Mesenchymal stem cell (in vitro differentiated cells and primary cell): Measurements from ENCODE around the gene COPA.
A peak's percentile ranks its signal among the peaks of the same experiment; 100 is the strongest.

Experiments used
- DNase-seq: peaks from one replicate; pipeline ENCODE4 v3.0.0-alpha.2; 2013
- H2AFZ ChIP-seq: one replicate; pipeline ENCODE4 v1.6.1; 2013; ENCODE audit warnings: low read depth, mild to moderate bottlenecking, control low read depth, inconsistent platforms, low read length, moderate library complexity
- H2AK5ac ChIP-seq: 2 replicates; pipeline ENCODE4 v1.6.1; 2013; ENCODE audit warnings: low read length, moderate library complexity, mild to moderate bottlenecking, inconsistent platforms; ENCODE audit not compliant: severe bottlenecking
- H2BK120ac ChIP-seq: one replicate; pipeline ENCODE4 v1.6.1; 2013; ENCODE audit warnings: low read depth, mild to moderate bottlenecking, inconsistent platforms, low read length, moderate library complexity
- H2BK12ac ChIP-seq, 2 experiments: one replicate each; pipeline ENCODE4 v1.6.1; 2013; ENCODE audit warnings: inconsistent platforms in 2 of 2, low read length in 2 of 2, mild to moderate bottlenecking in 2 of 2, moderate library complexity in 2 of 2, control low read depth in 1 of 2
- H2BK15ac ChIP-seq: one replicate; pipeline ENCODE4 v1.6.1; 2013; ENCODE audit warnings: mild to moderate bottlenecking, low read depth, inconsistent platforms; ENCODE audit not compliant: poor library complexity, severe bottlenecking
- H2BK5ac ChIP-seq: 2 replicates; pipeline ENCODE4 v1.6.1; 2013; ENCODE audit warnings: low read depth, mild to moderate bottlenecking, low read length, control low read depth, inconsistent platforms; ENCODE audit not compliant: poor library complexity, severe bottlenecking
- H3K14ac ChIP-seq, 2 experiments: one replicate each; pipeline ENCODE4 v1.6.1; 2013; ENCODE audit warnings: inconsistent platforms in 2 of 2, low read length in 2 of 2, control low read depth in 1 of 2, mild to moderate bottlenecking in 1 of 2, moderate library complexity in 1 of 2
- H3K18ac ChIP-seq, 2 experiments: one replicate each; pipeline ENCODE4 v1.6.1; 2013; ENCODE audit warnings: inconsistent platforms in 2 of 2, low read length in 2 of 2, control low read depth in 1 of 2, low read depth in 1 of 2, mild to moderate bottlenecking in 1 of 2
- H3K23ac ChIP-seq, 2 experiments: one replicate each; pipeline ENCODE4 v1.6.1; 2013; ENCODE audit warnings: inconsistent platforms in 2 of 2, low read length in 2 of 2, mild to moderate bottlenecking in 2 of 2, moderate library complexity in 2 of 2, control low read depth in 1 of 2
- H3K27ac ChIP-seq: 2 replicates; pipeline ENCODE4 v1.5.1; 2013; ENCODE audit warnings: mild to moderate bottlenecking, moderate library complexity, low read length, control low read depth, inconsistent platforms; ENCODE audit not compliant: poor library complexity, severe bottlenecking
- H3K27me3 ChIP-seq, 2 experiments: 2 replicates each; pipeline versions ENCODE4 v1.6.1 to v1.7.0; 2013; ENCODE audit warnings: low read length in 2 of 2, mild to moderate bottlenecking in 2 of 2, moderate library complexity in 2 of 2, control low read depth in 1 of 2, inconsistent platforms in 1 of 2; ENCODE audit not compliant: control insufficient read depth in 1 of 2, insufficient read depth in 1 of 2
- H3K36me3 ChIP-seq, 2 experiments: 2 replicates each; pipeline versions ENCODE4 v1.6.1 to v1.7.0; 2013; ENCODE audit warnings: low read length in 2 of 2, control low read depth in 1 of 2, inconsistent platforms in 1 of 2, low read depth in 1 of 2, mild to moderate bottlenecking in 1 of 2; ENCODE audit not compliant: insufficient read depth in 2 of 2, control insufficient read depth in 1 of 2
- H3K4ac ChIP-seq, 2 experiments: one replicate each; pipeline ENCODE4 v1.6.1; 2013; ENCODE audit warnings: inconsistent platforms in 2 of 2, low read length in 2 of 2, mild to moderate bottlenecking in 2 of 2, moderate library complexity in 2 of 2, control low read depth in 1 of 2, low read depth in 1 of 2
- H3K4me1 ChIP-seq: 2 replicates; pipeline ENCODE4 v1.6.1; 2013; ENCODE audit warnings: low read depth, low read length, control low read depth; ENCODE audit not compliant: control insufficient read depth, insufficient read depth
- H3K4me2 ChIP-seq: 2 replicates; pipeline ENCODE4 v1.6.1; 2013; ENCODE audit warnings: low read length, mild to moderate bottlenecking, inconsistent platforms; ENCODE audit not compliant: poor library complexity, severe bottlenecking
- H3K4me3 ChIP-seq, 2 experiments: 2 replicates each; pipeline versions ENCODE4 v1.5.1 to v1.7.0; 2013; ENCODE audit warnings: low read length in 2 of 2, mild to moderate bottlenecking in 2 of 2, control low read depth in 1 of 2, low read depth in 1 of 2; ENCODE audit not compliant: insufficient read depth in 1 of 2
- H3K79me1 ChIP-seq: replicated peaks from 2 replicates; pipeline ENCODE4 v1.6.1; 2013; ENCODE audit warnings: mild to moderate bottlenecking, control low read depth, low read length, inconsistent platforms; ENCODE audit not compliant: poor library complexity, severe bottlenecking
- H3K9ac ChIP-seq: 2 replicates; pipeline ENCODE4 v1.7.0; 2013; ENCODE audit warnings: mild to moderate bottlenecking, low read length, moderate library complexity
- H3K9me3 ChIP-seq: 2 replicates; pipeline ENCODE4 v1.7.0; 2013; ENCODE audit warnings: mild to moderate bottlenecking, low read length; ENCODE audit not compliant: control insufficient read depth
- H4K8ac ChIP-seq: one replicate; pipeline ENCODE4 v1.6.1; 2013; ENCODE audit warnings: inconsistent platforms, mild to moderate bottlenecking, low read length, moderate library complexity
- H4K91ac ChIP-seq: one replicate; pipeline ENCODE4 v1.6.1; 2013; ENCODE audit warnings: mild to moderate bottlenecking, low read length, inconsistent platforms
- WGBS: methylation state at CpG from one replicate; pipeline ENCODE4 v1.1.7; 2013; ENCODE audit warnings: mixed read lengths; 5-methylcytosine and 5-hydroxymethylcytosine counted together

Gene COPA

DNA sequence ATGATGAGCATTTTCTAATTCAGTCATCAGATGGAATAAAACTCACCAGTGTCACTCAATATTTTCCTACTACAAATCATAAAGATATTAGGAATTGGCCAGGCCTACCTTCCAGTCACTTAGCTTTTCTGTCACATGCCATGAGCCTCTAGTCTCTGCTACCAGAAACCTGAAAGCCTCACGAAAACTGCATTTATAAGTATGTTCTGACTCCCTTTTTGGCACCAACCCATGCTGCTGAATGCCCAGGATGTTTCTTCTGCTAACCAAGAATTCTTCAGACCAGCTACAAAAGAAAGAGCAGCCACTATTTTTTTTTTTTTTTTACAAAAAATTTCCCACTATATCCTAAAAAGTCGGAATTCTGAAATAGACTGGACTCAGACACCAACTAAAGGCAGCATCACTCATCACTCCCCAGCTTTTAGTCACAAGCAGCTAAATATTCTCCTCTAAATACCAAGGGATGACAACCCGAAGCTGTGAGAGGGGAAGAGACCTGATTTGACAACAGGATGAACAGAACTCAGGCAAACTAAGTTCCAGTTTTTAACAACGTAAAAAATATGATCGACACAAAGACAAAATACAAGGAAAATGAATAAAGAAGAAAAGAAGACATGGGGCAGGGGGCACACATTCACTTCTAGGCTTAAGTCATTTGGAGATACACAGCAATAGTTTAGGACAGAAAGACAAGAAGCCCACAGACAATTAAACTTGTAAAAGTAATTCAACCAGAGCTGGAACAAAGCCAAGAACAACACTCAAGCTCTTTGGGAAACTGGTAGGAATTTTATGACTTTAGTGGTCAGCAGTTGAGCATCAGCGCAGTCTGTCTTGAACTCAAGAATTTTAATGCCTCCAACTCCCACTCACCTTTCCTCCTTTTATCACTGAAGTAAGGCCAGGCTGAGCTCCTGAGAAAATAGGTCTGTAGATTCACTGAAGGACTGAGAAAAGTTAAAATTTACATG lies 82.4 kb downstream of the COPA start:
- H2AK5ac ChIP-seq = no peak overlapping the region
- no peak overlapping the region for H2BK12ac ChIP-seq

DNA sequence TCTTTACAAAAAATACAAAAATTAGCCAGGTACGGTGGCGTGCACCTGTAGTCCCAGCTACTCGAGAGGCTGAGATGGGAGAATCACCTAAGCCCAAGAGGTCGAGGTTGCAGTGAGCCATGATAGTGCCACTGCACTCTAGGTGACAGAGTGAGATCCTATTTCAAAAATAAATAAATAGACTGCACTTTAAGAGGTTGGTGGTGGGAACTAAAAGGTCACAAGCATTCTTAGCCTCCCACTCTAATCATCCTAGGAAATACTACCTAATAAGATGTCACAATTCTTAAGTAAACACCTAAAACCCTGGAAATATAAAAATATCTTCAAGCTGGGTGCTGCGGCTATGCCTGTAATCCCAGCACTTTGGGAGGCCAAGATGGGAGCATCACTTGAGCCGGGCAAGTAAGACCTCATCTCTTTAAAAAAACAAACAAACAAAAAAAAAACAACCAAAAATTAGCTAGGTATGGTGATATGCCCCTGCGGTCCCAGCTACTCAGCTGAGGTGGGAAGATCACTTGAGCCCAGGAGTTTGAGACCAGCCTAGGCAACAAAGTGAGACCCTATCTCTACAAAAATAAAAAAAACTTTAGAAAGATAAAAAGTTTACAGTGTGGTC lies 84.8 kb downstream of the COPA start:
- no peak overlapping the region for H3K23ac ChIP-seq
- peaks cover 19% of the 10 kb centered on the region for H3K79me1 ChIP-seq
- H3K18ac ChIP-seq = no peak overlapping the region
- no peak overlapping the region for H2BK120ac ChIP-seq
- H3K9ac ChIP-seq = no peak overlapping the region
- no peak for DNase-seq
- no peak overlapping the region for H4K8ac ChIP-seq
- no peak overlapping the region for H2AFZ ChIP-seq
- H3K36me3 ChIP-seq = peaks cover 3 to 5% of the 10 kb centered on the region in 2 experiments
- no peak overlapping the region for H2AK5ac ChIP-seq
- no peaks in the 10 kb centered on the region for H3K27me3 ChIP-seq
- no peak overlapping the region for H2BK5ac ChIP-seq
- 94% methylated on average over 6 of the region's 7 CpGs for WGBS
- no peak overlapping the region for H3K14ac ChIP-seq
- no peaks in the 10 kb centered on the region for H3K9me3 ChIP-seq
- H3K4me3 ChIP-seq = no peak overlapping the region
- H2BK15ac ChIP-seq = no peak overlapping the region
- peaks cover 4% of the 10 kb centered on the region for H3K4me1 ChIP-seq
- H3K4ac ChIP-seq = no peak overlapping the region
- H4K91ac ChIP-seq = no peak overlapping the region
- H2BK12ac ChIP-seq = no peak overlapping the region
- no peak overlapping the region for H3K27ac ChIP-seq
- H3K4me2 ChIP-seq = no peak overlapping the region

More for the DNA sequence above, 82.4 kb downstream of the COPA start:
- H4K8ac ChIP-seq = no peak overlapping the region
- DNase-seq = peak; percentile 79
- no peak overlapping the region for H2BK15ac ChIP-seq
- no peak overlapping the region for H4K91ac ChIP-seq
- no peaks in the 10 kb centered on the region for H3K27me3 ChIP-seq
- H2AFZ ChIP-seq = no peak overlapping the region
- peak overlapping the region; percentile 41 for H3K4me2 ChIP-seq
- H3K4ac ChIP-seq = no peak overlapping the region
- H3K79me1 ChIP-seq = peaks cover 10% of the 10 kb centered on the region
- no peak overlapping the region for H2BK5ac ChIP-seq
- peaks cover 0 to 5% of the 10 kb centered on the region in 2 experiments for H3K36me3 ChIP-seq
- H3K9ac ChIP-seq = peak overlapping the region; percentile 98
- H3K4me1 ChIP-seq = peaks cover 2% of the 10 kb centered on the region
- H3K23ac ChIP-seq = no peak overlapping the region
- H2BK120ac ChIP-seq = no peak overlapping the region
- WGBS = 78% methylated on average over 4 of the region's 6 CpGs
- H3K4me3 ChIP-seq = peak overlapping the region in 1 of 2 experiments; percentile 97
- no peak overlapping the region for H3K18ac ChIP-seq
- H3K14ac ChIP-seq = no peak overlapping the region
- peak overlapping the region; percentile 57 for H3K27ac ChIP-seq
- no peaks in the 10 kb centered on the region for H3K9me3 ChIP-seq

GRCh38 chr1:160257411-160258015 lies 85.5 kb downstream of the COPA start:
- Histone ChIP-seq H3K79me1 (peaks cover 19% of the 10 kb centered on the region), H3K23ac (no peak overlapping the region), H2BK5ac (no peak overlapping the region), H3K27ac (no peak overlapping the region), H4K8ac (no peak overlapping the region), H4K91ac (no peak overlapping the region), H3K4me2 (no peak overlapping the region), H3K9ac (peak overlapping the region; percentile 7), H2AK5ac (no peak overlapping the region), H3K4me3 (no peak overlapping the region), H3K4me1 (peaks cover 4% of the 10 kb centered on the region), H3K36me3 (peaks cover 5% of the 10 kb centered on the region in 2 experiments), H3K14ac (no peak overlapping the region), H3K4ac (no peak overlapping the region), H2BK120ac (no peak overlapping the region), H3K27me3 (no peaks in the 10 kb centered on the region), H3K18ac (no peak overlapping the region), H2AFZ (no peak overlapping the region), H3K9me3 (no peaks in the 10 kb centered on the region), H2BK12ac (no peak overlapping the region), H2BK15ac (no peak overlapping the region)
- WGBS = over 99% methylated on average over 6 of the region's 6 CpGs
- no peak for DNase-seq
